GM12801 (cell line): ENCODE measurements around the gene MAPT.

Experiments used
- CTCF ChIP-seq: IDR thresholded peaks from one replicate; pipeline ENCODE4 v1.5.1; 2011; ENCODE audit warnings: control low read depth; ENCODE audit not compliant: insufficient read length; ENCODE audit errors: extremely low read depth

The MAPT gene

GRCh38 chr17:46042925-46043324 lies 148.6 kb downstream of the MAPT start:
- no peak for TF ChIP-seq CTCF

GRCh38 chr17:46043606-46044005 lies 149.3 kb downstream of the MAPT start:
- TF ChIP-seq CTCF, result no peak

GRCh38 chr17:46044286-46044928 lies 150.1 kb downstream of the MAPT start:
- TF ChIP-seq CTCF, result no peak

- TF ChIP-seq CTCF, result no peak
Observed at GRCh38 chr17:46044989-46045388, 150.6 kb downstream of the MAPT start.

GRCh38 chr17:46045639-46046038 lies 151.3 kb downstream of the MAPT start:
- TF ChIP-seq CTCF, result no peak

- TF ChIP-seq CTCF, result no peak
Observed at GRCh38 chr17:46046957-46047356, 152.6 kb downstream of the MAPT start.

GRCh38 chr17:46047398-46047797 lies 153.0 kb downstream of the MAPT start:
- no peak for TF ChIP-seq CTCF
